GM12801 (cell line): ENCODE data around the gene PIGX.

Source experiments
- TF ChIP-seq, protein P1 (sequence below): IDR thresholded peaks from one replicate; pipeline ENCODE4 v1.5.1; 2011; ENCODE audit warnings: control low read depth; ENCODE audit not compliant: insufficient read length; ENCODE audit errors: extremely low read depth

Gene PIGX

GRCh38 chr3:196711838-196712513 is at the start of gene PIGX, which contains the start of gene CEP19:
Gene PIGX, plus strand, starts transcription at chr3:196712377.
Gene CEP19, minus strand, starts transcription at chr3:196712250. Its CDS starts 3,593 bp downstream, at chr3:196708657.
- TF ChIP-seq, protein P1, sequence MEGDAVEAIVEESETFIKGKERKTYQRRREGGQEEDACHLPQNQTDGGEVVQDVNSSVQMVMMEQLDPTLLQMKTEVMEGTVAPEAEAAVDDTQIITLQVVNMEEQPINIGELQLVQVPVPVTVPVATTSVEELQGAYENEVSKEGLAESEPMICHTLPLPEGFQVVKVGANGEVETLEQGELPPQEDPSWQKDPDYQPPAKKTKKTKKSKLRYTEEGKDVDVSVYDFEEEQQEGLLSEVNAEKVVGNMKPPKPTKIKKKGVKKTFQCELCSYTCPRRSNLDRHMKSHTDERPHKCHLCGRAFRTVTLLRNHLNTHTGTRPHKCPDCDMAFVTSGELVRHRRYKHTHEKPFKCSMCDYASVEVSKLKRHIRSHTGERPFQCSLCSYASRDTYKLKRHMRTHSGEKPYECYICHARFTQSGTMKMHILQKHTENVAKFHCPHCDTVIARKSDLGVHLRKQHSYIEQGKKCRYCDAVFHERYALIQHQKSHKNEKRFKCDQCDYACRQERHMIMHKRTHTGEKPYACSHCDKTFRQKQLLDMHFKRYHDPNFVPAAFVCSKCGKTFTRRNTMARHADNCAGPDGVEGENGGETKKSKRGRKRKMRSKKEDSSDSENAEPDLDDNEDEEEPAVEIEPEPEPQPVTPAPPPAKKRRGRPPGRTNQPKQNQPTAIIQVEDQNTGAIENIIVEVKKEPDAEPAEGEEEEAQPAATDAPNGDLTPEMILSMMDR, result no peak

- TF ChIP-seq, protein P1, result no peak
These were observed 49.2 kb upstream of the PIGX start for GRCh38 chr3:196662711-196663571.

DNA sequence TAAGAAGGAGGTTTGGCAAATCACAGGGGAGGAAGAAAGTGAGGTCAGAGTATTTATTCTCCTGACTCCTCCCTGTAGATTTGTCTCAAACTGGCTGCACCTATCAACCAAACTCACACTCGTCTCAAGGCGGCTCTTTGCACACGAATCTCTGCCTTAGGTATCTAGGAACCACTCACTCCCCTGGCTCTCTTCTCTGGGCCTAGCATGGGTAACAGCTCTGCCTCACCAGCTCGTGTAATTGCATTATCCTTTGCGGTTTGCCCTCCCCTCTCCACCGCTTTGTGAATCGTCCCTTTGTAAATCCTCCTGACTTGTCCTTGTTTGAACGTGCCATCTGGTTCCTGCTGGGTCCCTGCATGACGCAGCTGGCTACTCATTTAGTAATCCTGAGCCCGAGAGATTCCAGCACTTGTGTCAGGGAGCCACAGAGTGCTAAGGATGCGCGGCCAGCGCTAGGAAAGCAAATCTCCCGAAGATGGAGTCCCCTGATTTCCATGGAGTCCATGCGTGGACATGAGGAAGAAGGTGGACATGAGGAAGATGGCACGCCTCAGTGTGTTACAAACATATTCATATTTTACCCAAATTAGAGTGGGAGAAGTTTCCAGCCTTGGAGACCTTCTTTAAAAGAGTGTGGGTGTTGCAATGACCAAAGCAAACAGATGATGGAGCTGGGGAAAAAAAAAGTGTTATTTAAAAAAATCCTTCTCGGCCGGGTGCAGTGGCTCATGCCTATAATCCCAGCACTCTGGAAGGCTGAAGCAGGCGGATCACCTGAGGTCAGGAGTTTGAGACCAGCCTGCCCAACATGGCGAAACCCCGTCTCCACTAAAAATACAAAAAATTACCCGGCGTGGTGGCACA is 45.9 kb upstream of the PIGX start:
- TF ChIP-seq, protein P1, result no peak

- TF ChIP-seq, protein P1, result no peak
These were observed 44.9 kb upstream of the PIGX start for GRCh38 chr3:196667056-196667825.

- TF ChIP-seq, protein P1, result no peak
These were observed 41.8 kb upstream of the PIGX start for GRCh38 chr3:196670339-196670738.

- TF ChIP-seq, protein P1, result no peak
These were observed 38.5 kb upstream of the PIGX start for GRCh38 chr3:196673632-196674031.
